DOHH2 (cell line): ENCODE results near the gene ZBTB26.

Experiments used
- H3F3A ChIP-seq: fragments of 200-600 bp; sonication (generic), shearing (Covaris generic); 2 replicates; pipeline ENCODE4 v1.6.0; 2016; ENCODE audit warnings: antibody characterized with exemption, mild to moderate bottlenecking; ENCODE audit not compliant: control insufficient read depth, insufficient read depth
- H3K27ac ChIP-seq: fragments of 200-600 bp; sonication (generic); 2 replicates; pipeline ENCODE4 v1.5.1; 2014; ENCODE audit warnings: low read depth, mild to moderate bottlenecking, low read length, moderate library complexity
- H3K27me3 ChIP-seq: fragments of 200-600 bp; sonication (generic); 2 replicates; pipeline ENCODE4 v1.6.1; 2014; ENCODE audit warnings: mild to moderate bottlenecking, low read length, mixed read lengths; ENCODE audit not compliant: control insufficient read depth
- H3K36me3 ChIP-seq: fragments of 200-600 bp; sonication (generic); 2 replicates; pipeline ENCODE4 v1.6.1; 2014; ENCODE audit warnings: mild to moderate bottlenecking, low read length, moderate library complexity, mixed read lengths; ENCODE audit not compliant: control insufficient read depth
- H3K4me1 ChIP-seq: fragments of 200-600 bp; sonication (generic); 2 replicates; pipeline ENCODE4 v1.6.1; 2014; ENCODE audit warnings: mild to moderate bottlenecking, low read length, mixed read lengths; ENCODE audit not compliant: control insufficient read depth
- H3K4me2 ChIP-seq: fragments of 200-600 bp; sonication (generic); 2 replicates; pipeline ENCODE4 v1.6.0; 2014; ENCODE audit warnings: mild to moderate bottlenecking, low read length, moderate library complexity
- H3K4me3 ChIP-seq: fragments of 200-600 bp; sonication (generic); 2 replicates; pipeline ENCODE4 v1.5.1; 2014; ENCODE audit warnings: mild to moderate bottlenecking, low read length, mixed read lengths
- H3K79me2 ChIP-seq: fragments of 200-600 bp; sonication (generic); 2 replicates; pipeline ENCODE4 v1.6.1; 2014; ENCODE audit warnings: mild to moderate bottlenecking, low read length, mixed read lengths; ENCODE audit not compliant: control insufficient read depth
- H3K9me2 ChIP-seq: fragments of 200-600 bp; sonication (generic); replicated peaks from 2 replicates; pipeline ENCODE4 v1.6.1; 2014; ENCODE audit warnings: mild to moderate bottlenecking, low read length, mixed read lengths; ENCODE audit not compliant: control insufficient read depth
- H3K9me3 ChIP-seq: fragments of 200-600 bp; sonication (generic); 2 replicates; pipeline ENCODE4 v1.6.1; 2014; ENCODE audit warnings: antibody characterized with exemption, low read length, mixed read lengths; ENCODE audit not compliant: control insufficient read depth, insufficient read depth
- H4K20me1 ChIP-seq: fragments of 200-600 bp; sonication (generic); 2 replicates; pipeline ENCODE4 v1.6.0; 2014; ENCODE audit warnings: low read depth, mild to moderate bottlenecking, antibody characterized with exemption, low read length, moderate library complexity; ENCODE audit not compliant: control insufficient read depth, insufficient read depth
- CTCF ChIP-seq: fragments of 200-600 bp; sonication (generic); IDR thresholded peaks from one replicate; pipeline ENCODE4 v1.5.1; 2014; ENCODE audit warnings: antibody characterized with exemption, mild to moderate bottlenecking, low read depth, low read length; ENCODE audit not compliant: poor library complexity, severe bottlenecking
- EZH2phosphoT487 ChIP-seq: fragments of 200-600 bp; sonication (generic); IDR thresholded peaks from 2 replicates; pipeline ENCODE4 v1.6.1; 2017; ENCODE audit warnings: borderline replicate concordance, mild to moderate bottlenecking, antibody characterized with exemption, low read length, moderate library complexity, mixed read lengths

ZBTB26 gene

GRCh38 chr9:122961139-122961538, 29.8 kb upstream of the ZBTB26 start:
- Histone ChIP-seq H3F3A (no peaks in the 10 kb centered on the region), H3K79me2 (peaks cover 8% of the 10 kb centered on the region), H3K9me3 (no peaks in the 10 kb centered on the region), H3K9me2 (no peaks in the 10 kb centered on the region), H3K27me3 (no peaks in the 10 kb centered on the region), H3K4me1 (no peaks in the 10 kb centered on the region), H3K4me2 (no peak overlapping the region), H3K36me3 (peaks cover 17% of the 10 kb centered on the region), H3K27ac (no peak overlapping the region), H3K4me3 (no peak overlapping the region), H4K20me1 (no peaks in the 10 kb centered on the region)
- no peak for TF ChIP-seq CTCF
- no peak for TF ChIP-seq EZH2phosphoT487

GRCh38 chr9:122955961-122956360, 24.6 kb upstream of the ZBTB26 start:
- peaks cover 55% of the 10 kb centered on the region for H3K79me2 ChIP-seq
- H3K27ac ChIP-seq, result no peak overlapping the region

GRCh38 chr9:122954253-122954691, 23.0 kb upstream of the ZBTB26 start:
- H3K4me1 ChIP-seq, result no peaks in the 10 kb centered on the region
- no peaks in the 10 kb centered on the region; the same call in 1 of the 2 replicates for H3F3A ChIP-seq
- H3K9me2 ChIP-seq, result no peaks in the 10 kb centered on the region
- H3K79me2 ChIP-seq, result peaks cover 70% of the 10 kb centered on the region
- H3K4me2 ChIP-seq, result no peak overlapping the region
- peaks cover 7% of the 10 kb centered on the region for H3K36me3 ChIP-seq
- no peak overlapping the region for H3K27ac ChIP-seq
- no peaks in the 10 kb centered on the region for H3K27me3 ChIP-seq
- no peaks in the 10 kb centered on the region for H3K9me3 ChIP-seq
- TF ChIP-seq CTCF, result no peak
- TF ChIP-seq EZH2phosphoT487, result no peak
- no peak overlapping the region for H3K4me3 ChIP-seq
- H4K20me1 ChIP-seq, result no peaks in the 10 kb centered on the region

More at GRCh38 chr9:122955961-122956360, 24.6 kb upstream of the ZBTB26 start:
- Histone ChIP-seq H4K20me1 (no peaks in the 10 kb centered on the region), H3F3A (no peaks in the 10 kb centered on the region; the same call in 1 of the 2 replicates), H3K9me2 (no peaks in the 10 kb centered on the region), H3K4me2 (no peak overlapping the region), H3K4me1 (no peaks in the 10 kb centered on the region), H3K27me3 (no peaks in the 10 kb centered on the region), H3K36me3 (peaks cover 17% of the 10 kb centered on the region), H3K4me3 (no peak overlapping the region), H3K9me3 (no peaks in the 10 kb centered on the region)
- TF ChIP-seq EZH2phosphoT487 (no peak), CTCF (no peak)
